T-helper 9 cell (primary cell): ENCODE measurements around the gene UBE2E2.

Experiments used
- DNase-seq: peaks from one replicate; pipeline ENCODE4 v3.0.0-alpha.2; 2020

The UBE2E2 gene

DNA sequence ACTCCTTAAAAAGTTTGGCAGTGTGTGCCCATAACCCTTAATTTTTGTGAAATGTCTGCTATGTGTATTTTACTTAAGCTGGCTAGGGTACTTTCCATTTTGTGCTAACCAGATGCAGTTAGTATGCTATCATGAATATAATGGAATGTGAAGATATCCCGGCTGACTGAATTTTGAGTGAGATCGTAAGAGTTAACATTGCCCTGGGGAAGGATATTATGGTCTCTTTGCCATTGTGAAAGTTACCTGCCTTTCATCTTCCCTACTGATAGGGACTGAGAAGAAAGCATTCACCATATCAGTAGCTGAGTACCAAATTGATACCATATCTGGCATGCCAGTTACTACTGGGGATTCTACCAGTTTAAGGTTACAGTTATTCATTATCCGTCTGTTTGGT lies 243.2 kb downstream of the UBE2E2 start:
- DNase-seq, result no peak

DNA sequence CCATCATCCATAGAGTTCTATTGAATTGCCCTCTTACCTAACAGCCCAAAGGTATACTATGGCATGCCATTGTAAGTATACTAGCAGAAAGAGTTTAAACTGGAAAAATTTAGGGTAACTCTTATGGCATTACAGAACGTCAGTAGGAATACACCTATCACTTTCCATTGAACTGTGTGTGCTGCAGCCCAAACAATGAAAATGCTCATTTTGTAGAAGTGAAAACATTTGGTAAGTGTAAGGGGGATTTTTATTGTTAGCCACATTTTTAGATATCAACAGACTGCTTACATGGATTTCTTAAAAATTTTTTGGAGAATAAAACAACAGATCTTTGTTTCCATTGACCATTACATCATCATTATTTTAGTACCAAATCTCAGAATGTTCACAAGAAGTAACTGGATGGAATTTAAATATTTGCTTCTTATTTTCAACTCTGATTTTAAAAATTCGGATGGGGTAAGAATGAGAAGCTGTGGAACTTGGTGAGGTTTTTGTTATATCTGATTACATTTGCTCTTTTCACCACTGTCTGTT lies 245.9 kb downstream of the UBE2E2 start:
- no peak for DNase-seq

DNA sequence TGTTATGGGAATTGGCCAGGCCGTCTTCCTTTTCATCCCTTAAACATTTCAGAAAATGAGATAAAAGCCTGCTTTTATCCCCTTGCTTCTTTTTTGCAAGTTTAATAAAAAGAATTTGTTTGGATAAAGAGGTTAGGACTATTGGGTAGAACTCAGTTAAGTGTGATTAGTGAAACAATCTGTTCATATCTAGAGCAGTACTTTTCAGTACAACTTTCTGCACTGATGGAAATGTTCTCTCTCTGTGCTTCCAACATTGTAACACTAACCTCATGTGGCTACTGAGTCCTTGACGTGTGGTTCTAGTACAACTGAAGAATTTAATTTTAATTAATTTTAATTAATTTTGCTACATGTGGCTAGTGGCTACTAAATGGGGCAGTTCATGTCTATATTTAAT lies 246.9 kb downstream of the UBE2E2 start:
- DNase-seq, result no peak

DNA sequence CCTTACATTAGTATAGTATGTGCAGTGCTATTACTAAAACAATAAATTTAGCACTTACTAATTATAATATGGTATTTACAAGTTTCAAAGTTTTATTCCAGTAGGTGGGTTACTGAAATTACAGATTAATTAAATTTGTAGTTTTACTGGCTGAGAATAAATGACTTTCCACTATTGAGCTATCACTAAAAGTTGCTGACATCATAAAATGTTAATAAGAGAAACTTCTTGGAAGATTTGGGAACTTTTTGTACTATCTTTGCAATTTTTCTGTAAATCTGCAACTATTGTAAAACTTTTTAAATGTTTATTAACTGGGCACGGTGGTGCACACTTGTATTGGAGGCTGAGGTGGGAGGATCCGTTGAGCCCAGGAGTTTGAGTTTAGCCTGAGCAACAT lies 247.7 kb downstream of the UBE2E2 start:
- DNase-seq, result no peak

DNA sequence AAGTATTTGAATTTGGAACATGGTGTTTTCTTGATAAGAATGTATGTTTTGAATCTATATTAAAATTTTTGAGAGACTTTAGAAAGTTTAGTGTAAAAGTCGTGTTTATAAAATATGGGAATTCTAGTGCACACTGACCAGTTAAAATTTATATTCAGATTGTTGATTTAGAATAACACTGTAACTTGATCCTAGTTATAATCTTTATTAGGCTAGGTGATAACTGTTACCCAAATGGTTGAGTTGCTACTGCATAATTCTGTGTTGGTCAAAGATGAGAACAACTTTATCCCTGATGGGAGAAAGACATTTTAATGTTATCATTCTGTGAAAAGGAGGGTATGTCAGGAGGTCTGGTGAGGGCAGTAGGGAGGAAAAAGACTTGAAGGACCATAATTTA lies 249.3 kb downstream of the UBE2E2 start:
- no peak for DNase-seq

DNA sequence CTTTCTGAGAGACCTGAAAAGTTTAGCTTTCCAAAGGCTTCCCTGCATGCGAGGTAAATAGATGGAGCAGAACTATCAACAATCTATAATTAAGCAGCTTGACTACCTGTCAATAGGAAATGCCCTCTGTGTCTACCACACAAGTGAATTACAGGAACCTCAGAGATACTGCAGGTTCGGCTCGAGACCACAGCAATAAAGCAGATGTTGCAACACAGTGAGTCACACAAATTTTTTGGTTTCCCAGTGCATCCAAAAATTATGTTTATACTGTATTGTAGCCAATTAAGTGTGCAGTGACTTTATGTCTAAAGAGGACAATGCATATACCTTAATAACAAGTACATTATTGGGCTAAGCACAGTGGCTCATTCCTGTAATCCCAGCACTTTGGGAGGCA lies 252.0 kb downstream of the UBE2E2 start:
- no peak for DNase-seq

DNA sequence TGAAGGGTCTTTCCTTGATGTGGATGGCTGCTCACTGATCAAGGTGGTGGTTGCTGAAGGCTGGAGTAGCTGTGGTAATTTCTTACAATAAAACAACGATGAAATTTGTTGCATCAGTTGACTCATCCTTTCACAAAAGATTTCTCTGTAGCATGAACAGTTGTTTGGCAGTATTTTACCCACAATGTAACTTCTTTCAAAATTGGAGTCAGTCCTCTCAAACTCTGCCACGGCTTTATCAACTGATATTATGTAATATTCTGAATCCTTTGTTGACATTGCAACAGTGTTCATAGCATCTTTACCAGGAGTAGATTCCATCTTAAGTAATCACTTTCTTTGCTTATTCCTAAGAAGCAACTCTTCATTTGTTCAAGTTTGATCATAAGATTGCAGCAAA lies 252.6 kb downstream of the UBE2E2 start:
- no peak for DNase-seq

DNA sequence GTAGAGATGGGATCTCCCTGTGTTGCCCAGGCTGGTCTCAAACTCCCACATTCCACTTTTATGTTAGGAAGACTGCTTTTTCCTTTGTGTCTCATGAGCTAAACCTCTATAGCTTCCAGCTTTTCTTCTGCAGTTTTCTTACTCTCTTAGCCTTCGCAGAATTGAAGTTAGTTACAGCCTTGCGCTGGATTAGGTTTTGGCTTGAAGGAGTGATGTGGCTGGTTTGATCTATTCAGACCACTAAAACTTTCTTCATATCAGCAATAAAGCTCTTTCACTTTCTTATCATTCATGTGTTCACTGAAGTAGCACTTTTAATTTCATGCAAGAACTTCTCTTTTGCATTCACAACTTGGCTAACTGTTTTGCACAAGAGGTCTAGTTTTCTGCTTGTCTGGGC lies 254.6 kb downstream of the UBE2E2 start:
- DNase-seq, result no peak

DNA sequence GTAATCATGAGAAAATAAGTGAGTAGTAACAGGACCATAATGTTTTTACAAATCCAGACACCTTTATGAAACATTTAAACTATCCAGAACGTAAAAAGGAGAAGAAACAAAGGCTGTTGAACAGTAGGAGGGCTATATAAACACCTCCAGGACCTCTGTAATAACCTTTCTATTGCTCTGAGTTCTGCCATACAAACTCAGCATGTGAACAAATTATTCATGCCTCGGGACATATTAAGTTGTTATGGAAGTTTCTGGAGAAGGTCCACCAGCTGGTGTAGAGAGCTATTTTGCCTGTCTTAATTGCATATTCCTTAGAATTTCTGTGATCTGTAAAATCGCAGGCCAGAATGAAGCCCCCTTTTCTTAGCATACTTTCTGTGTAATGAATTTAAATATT lies 256.3 kb downstream of the UBE2E2 start:
- DNase-seq, result no peak

DNA sequence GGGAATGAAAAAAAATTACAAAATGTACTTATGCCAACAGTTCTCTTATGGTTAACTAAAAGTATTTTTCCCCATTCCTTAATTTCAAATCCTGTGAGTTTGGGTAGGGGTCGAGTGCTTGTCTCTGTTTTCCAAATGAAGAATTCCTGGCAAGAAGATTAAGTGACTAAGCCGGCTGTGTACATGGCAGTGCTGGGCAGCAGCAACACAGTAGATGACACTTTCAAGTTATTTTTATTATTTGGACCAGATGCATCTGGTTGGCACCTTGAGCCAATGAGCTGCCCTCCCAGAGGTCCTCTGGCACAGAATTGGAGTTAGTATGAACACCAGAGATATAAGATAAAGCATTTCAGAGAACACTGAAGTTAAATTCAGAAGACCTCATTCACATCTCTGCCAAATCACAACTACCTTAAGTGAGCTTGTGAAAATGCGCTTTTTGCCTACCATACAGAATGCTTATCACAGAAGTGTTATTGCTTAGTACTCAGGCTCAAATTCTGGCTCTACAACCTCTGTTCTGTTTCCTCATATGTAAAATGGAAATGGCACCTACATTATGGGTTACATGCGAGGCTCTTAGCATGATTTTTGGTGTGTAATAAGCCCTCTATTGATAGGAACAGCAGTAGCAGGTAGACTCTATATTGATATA lies 256.9 kb downstream of the UBE2E2 start:
- DNase-seq, result no peak

DNA sequence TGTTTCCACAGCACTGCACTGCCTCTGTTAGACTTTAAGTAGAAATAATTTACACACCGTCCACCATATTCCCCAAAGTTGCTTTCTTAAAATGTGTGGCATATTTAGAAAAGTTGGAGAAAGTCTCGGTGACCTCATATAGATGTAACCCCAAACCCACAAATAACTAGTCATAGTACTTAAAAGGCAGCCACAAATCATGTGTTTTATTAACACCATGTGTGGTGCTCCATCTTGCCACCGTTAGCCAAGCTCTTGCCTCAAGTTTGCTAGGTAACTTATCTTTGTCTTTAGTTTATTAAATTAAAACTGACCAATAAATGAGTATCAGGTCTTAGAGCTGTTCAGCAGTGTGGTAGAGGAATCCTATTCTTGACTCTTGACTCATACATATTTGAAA lies 257.9 kb downstream of the UBE2E2 start:
- no peak for DNase-seq

DNA sequence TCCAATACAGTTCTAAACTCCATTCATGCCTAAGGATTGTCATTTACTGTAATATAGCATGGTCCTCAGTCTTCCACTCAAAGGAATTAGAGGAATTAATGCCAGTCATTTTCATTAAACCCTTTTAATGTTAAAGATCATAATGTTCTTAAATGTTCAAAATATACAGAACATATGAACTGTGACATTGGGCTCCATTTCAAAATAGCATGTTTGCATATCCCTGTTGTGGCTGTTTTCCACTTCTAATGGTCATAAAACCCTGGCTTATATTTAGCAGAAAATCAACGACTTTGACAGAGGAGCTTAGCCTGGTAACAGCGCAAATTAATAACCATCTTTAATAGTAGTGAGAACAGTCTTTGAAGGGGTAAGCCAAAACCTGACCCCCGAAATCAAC lies 260.7 kb downstream of the UBE2E2 start:
- DNase-seq, result no peak

DNA sequence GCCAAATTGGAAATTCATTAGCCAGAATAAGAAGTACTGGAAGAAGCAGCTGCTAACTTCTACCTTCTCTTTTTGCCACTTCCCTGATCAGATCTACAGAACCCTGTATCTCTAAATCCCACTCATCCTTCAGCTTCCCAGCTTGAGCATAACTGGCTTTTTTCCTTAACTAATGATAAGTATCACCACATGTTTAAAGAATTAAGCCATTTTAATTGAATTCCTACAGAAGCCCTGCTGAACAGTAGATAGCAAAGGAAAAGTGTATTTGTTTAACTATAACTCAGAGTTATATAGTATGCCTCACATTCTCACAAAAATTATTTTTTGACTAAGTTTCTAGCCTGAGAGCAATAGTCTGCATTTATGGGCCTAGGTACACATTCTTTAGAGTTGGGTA lies 262.4 kb downstream of the UBE2E2 start:
- DNase-seq, result no peak

DNA sequence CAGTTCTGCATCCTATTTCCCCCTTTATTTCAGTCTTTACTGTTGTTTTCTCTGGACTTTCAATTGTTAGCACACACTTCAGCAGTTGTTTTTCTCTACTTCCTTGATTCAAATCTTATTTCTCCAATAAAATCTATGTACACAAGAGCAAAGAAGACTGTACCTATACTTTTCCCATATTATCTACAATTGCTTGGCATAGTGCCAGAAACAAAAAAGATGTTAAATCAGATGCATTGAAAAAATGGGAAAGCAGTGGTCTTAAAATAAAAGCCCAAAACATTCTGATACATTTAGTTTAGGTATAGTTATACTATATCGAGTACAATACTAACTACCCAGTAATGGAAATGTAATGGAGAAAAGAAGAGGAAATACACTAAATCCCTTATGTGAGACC lies 265.1 kb downstream of the UBE2E2 start:
- DNase-seq, result no peak

DNA sequence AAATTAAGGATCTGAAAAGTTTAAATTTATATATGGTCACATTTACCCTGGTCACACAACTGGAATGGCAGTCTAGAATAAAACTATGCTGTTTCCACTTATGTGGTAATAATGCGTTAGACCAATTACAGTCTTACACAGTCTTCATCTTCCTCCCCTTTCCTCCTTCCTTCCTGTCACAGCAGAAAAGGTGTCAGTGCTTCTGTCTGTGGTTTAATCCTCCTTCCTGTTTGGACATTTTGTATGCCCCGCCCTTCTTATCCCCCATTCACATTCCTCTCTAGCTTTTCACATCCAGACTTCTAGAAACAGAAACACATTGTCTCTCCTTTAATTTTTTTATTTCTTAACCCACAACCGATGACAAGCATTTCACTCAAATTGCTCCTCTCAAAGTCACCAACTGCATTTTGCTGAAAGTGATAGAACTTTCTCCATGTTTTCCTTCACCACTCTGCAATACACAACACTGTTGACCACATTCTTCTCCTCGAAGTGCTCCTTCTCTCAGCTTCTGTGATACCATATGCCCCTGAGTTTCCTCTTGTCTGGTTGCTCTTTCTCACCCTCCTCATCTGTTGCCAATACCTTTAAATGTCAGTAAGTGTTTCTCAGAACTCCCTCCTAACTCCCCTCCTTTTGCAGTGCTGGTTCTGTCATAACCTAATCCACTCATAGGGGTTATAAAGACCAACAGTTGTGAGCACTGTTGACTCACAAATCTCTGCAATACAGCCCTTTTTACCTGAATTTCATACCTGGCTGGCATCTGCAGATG lies 271.6 kb downstream of the UBE2E2 start:
- no peak for DNase-seq

DNA sequence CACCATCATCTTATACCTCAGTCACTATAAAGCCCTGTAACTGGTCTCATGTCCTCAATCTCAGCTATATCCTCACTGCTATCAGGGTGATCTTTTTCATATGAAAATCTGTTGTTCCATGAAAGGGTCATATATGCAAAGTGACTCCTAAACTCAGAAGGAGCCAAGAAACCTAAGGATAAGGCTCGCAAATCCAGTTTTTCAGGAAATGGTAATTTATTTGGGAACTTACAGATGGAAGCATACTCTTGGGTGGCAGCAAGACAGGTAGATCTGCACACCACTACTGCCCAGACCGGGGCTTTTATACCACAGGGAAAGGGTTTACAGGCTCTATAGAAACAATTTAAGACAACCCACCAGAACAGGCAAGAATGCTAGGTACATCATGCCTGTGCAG lies 272.3 kb downstream of the UBE2E2 start:
- DNase-seq, result no peak

DNA sequence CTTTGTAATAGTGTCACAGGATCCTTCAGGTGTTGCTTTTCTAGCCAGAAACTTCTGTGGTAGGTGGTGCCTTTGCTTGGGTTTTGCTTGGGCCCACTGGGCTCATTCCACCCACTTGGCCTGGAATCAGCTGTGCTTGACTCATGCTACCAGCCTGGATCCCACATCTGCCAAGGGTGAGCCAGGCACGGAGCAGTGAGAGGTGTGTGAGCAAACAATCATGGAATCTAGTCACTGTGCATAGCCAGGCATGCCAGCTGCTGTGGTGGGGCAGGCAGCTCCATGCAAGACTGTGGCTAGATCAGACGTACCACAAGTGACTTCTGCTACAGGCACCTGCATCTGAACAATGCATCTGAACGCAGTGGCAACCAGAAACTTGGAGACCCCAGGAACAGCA lies 275.9 kb downstream of the UBE2E2 start:
- DNase-seq, result no peak

DNA sequence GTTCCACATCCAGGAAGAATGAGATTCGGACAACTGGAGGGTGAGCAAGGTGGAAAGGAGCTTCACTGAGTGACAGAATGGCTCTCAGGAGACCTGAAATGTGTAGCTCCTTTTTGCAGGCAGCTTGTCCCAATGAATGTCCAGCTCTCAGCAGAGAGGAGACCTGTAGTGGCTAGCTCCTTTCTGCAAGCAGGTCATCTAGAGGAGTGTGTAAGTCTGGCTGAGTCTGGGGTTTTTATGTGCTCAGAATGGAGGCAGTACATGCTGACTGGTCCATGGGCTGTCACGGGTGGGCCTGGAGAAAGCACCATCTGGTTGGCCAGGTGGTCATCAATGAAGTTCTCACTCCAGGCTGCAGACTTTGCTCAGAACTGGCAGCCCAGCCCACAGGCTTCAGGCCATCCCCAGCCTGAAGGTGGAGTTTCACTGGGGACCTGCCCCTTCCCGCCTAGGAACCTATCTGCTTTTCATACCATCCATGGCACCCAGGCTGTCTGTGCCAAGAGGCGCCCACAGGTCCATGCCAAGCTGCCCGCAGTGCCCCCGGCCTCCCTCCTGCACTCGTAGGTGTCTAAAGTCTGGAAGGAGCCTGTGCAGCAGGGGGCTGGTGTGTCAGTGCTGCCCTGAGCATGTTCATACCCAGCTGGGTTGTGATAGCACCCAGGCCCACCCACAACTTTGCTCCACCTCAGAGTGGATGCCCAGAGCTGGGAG lies 276.6 kb downstream of the UBE2E2 start:
- DNase-seq, result no peak

DNA sequence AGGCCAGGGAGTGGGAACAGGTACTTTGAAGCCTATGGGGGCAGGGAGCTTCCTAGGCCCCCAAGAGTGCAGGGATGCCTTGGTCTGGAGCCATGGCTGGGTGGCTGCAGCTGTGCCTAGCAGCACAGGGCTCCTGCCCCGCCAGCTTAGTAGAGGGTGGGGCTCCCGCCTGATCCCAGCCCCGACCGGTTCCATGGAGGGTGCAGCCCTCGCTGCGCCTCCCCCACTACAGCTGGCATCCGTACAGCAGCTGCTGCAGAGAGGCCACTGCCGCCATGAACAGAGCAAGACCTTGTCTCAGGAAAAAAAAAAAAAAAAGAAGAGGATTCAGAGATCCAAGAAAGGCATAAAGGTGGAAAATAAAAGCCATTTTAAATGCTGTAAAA lies 277.2 kb downstream of the UBE2E2 start:
- no peak for DNase-seq

DNA sequence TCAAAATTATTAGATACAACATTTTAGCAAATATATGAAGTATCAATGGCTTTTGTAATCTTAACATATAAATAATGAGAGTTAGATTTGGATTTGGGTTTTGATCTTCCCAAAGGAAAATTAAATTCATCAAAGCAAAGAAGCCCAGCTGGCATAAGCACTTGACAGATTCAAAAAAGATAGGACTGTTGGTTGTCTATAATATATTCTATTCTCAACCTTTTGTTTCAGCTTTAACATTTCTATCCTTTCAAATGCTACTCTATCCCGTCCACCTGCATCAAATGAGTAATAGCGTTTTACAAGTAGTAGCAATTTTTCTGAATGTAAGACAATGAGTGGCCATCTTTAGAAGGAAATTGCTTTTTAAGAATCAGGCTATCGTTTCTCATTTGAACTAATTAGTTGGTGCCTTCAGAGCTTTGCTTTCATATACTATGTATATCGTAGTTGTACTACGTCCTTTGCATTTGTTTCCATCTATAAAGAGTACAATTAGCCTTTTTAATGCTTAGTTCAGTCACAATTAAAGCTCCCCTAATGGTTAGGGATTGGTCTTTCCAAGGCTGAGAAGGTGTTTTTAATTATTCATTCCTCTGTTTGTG lies 278.0 kb downstream of the UBE2E2 start:
- DNase-seq, result no peak

DNA sequence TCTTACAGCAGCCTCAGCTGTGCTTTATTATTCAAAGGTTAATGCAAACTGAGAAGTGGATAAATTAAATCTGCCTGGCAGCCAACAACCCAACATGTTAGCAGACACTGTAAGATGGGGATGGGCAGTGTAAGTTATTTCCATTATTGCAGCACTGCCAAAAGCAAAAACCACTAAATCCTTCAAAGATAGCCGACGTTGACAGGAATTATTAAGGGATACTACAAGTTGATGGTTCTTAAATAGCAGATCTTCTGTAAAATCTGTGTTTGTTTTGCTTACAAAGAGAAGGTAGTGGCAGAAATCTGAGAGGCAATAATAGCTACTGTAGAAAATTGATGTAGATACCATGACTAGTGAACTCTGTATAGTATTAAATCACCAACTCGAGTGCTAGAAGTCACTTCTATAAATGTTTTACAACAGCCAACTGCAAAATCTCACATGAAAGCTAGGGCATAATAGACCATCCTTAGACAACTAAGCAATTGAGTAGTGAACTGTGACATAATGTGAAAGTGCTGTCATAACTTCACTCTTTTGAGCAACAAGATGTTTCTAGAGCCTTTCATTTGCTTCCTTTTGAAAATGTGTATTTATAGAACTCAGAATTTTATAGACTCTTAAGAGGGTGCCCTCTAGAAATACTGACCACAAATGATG lies 278.6 kb downstream of the UBE2E2 start:
- DNase-seq, result no peak

DNA sequence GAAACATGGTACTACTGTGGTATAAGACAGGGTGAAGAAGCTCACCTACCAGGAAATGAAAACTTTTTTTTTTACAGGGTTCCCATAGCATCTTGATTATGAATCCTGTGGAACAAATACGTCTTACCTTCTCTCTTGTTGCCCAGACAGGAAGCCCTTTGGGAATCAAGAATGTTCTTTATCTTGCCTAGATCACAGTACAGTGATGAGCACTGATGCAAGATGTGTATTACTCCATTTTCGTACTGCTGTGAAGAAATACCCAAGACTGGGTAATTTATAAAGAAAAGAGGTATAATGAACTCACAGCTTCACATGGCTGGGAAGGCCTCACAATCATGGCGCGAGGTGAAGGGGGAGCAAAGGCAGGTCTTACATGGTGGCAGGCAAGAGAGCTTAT lies 281.3 kb downstream of the UBE2E2 start:
- no peak for DNase-seq

DNA sequence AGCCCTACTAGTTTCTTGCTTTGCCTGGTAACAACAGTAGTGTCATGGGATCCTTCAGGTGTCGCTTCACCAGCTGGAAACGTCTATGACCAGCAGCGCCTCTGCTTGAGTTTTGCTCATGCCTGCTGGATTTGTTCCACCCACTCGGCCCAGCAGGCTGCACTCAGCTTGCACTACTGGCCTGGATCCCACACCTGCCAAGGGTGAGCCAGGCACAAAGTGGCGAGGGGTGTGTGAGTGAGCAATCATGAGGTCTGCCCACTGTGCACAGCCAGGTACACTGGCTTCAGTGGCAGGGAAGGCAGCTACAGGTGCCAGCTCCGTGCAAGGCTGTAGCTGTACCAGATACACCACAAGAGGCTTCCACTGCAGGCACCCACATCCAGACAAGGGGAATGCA lies 282.8 kb downstream of the UBE2E2 start:
- no peak for DNase-seq
